ENCODE data around the gene FGFBP1. TPM values are rescaled to one million over a fixed set of nuclear protein-coding genes. Genes with fewer than 3 reads are reported as not detected.

FGFBP1 gene
- total RNA-seq, 1 donor from 2014 or later: not detected

- no peaks in the 10 kb centered on the region for H3K36me3 Mint-ChIP-seq
- H3K4me2 ChIP-seq: no peak overlapping the region
- no peak overlapping the region for H3K4me3 Mint-ChIP-seq
- H2AFZ ChIP-seq (replicated peaks): no peak overlapping the region
- no peak overlapping the region for H3K27ac ChIP-seq
- no peak for DNase-seq (ENCODE audit: low spot score)
- no peaks in the 10 kb centered on the region for H3K9me3 ChIP-seq (ENCODE audit: low read depth)
- H3K4me1 Mint-ChIP-seq: no peaks in the 10 kb centered on the region
- no peaks in the 10 kb centered on the region for H3K27me3 Mint-ChIP-seq (ENCODE audit: insufficient read depth, low read depth)
- no peaks in the 10 kb centered on the region for H3F3A ChIP-seq (ENCODE audit: low read depth)
- no peak overlapping the region for H3K9ac ChIP-seq
- H3K4me3 ChIP-seq: no peak overlapping the region
- H3K4me1 ChIP-seq: no peaks in the 10 kb centered on the region
- H4K20me1 ChIP-seq (ENCODE audit: low read depth): no peaks in the 10 kb centered on the region
- no peak for TF ChIP-seq CTCF (IDR thresholded peaks at IDR 0.05)
- no peak for TF ChIP-seq EZH2phosphoT487 (IDR thresholded peaks at IDR 0.05)
- no peak for TF ChIP-seq EZH2 (IDR thresholded peaks at IDR 0.05)
- H3K27me3 ChIP-seq: no peaks in the 10 kb centered on the region
- no peaks in the 10 kb centered on the region for H3K79me2 ChIP-seq (ENCODE audit: low read depth)
- no peak overlapping the region for H3K27ac Mint-ChIP-seq
- no peaks in the 10 kb centered on the region for H3K9me3 Mint-ChIP-seq
- no peaks in the 10 kb centered on the region for H3K36me3 ChIP-seq
Observed at GRCh38 chr4:15944895-15945294, 6.4 kb upstream of the FGFBP1 start.

GRCh38 chr4:15942283-15942682, 3.7 kb upstream of the FGFBP1 start:
- TF ChIP-seq CTCF (IDR thresholded peaks at IDR 0.05): no peak
- TF ChIP-seq EZH2 (IDR thresholded peaks at IDR 0.05): no peak
- TF ChIP-seq EZH2phosphoT487 (IDR thresholded peaks at IDR 0.05): no peak
- H2AFZ ChIP-seq (replicated peaks): no peak overlapping the region
- H3K79me2 ChIP-seq (ENCODE audit: low read depth): no peaks in the 10 kb centered on the region
- no peaks in the 10 kb centered on the region for H4K20me1 ChIP-seq (ENCODE audit: low read depth)
- no peaks in the 10 kb centered on the region for H3K36me3 Mint-ChIP-seq
- no peaks in the 10 kb centered on the region for H3K36me3 ChIP-seq
- H3K9me3 ChIP-seq (ENCODE audit: low read depth): no peaks in the 10 kb centered on the region
- no peak overlapping the region for H3K4me3 Mint-ChIP-seq
- H3K27me3 Mint-ChIP-seq (ENCODE audit: insufficient read depth, low read depth): peaks cover under 1% of the 10 kb centered on the region
- H3K9me3 Mint-ChIP-seq: no peaks in the 10 kb centered on the region
- H3K4me3 ChIP-seq: no peak overlapping the region
- H3K27me3 ChIP-seq: no peaks in the 10 kb centered on the region
- H3K9ac ChIP-seq: no peak overlapping the region
- H3K4me1 Mint-ChIP-seq: no peaks in the 10 kb centered on the region
- H3F3A ChIP-seq (ENCODE audit: low read depth): no peaks in the 10 kb centered on the region
- H3K27ac ChIP-seq: no peak overlapping the region
- H3K4me2 ChIP-seq: no peak overlapping the region
- no peaks in the 10 kb centered on the region for H3K4me1 ChIP-seq
- DNase-seq (ENCODE audit: low spot score): no peak
- no peak overlapping the region for H3K27ac Mint-ChIP-seq

- Mint-ChIP-seq H3K9me3 (no peaks in the 10 kb centered on the region), H3K27ac (no peak overlapping the region), H3K4me3 (no peak overlapping the region), H3K4me1 (no peaks in the 10 kb centered on the region), H3K27me3 (ENCODE audit: insufficient read depth, low read depth) (peaks cover 4% of the 10 kb centered on the region), H3K36me3 (no peaks in the 10 kb centered on the region)
- H3K4me3 ChIP-seq: no peak overlapping the region
- TF ChIP-seq EZH2 (IDR thresholded peaks at IDR 0.05) (no peak), EZH2phosphoT487 (IDR thresholded peaks at IDR 0.05) (no peak), CTCF (IDR thresholded peaks at IDR 0.05) (no peak)
- no peak overlapping the region for H3K9ac ChIP-seq
- H3K9me3 ChIP-seq (ENCODE audit: low read depth): no peaks in the 10 kb centered on the region
- H3K4me1 ChIP-seq: no peaks in the 10 kb centered on the region
- H3K27ac ChIP-seq: no peak overlapping the region
- no peak overlapping the region for H2AFZ ChIP-seq (replicated peaks)
- DNase-seq (ENCODE audit: low spot score): peak; percentile 21
- no peaks in the 10 kb centered on the region for H3F3A ChIP-seq (ENCODE audit: low read depth)
- no peaks in the 10 kb centered on the region for H3K36me3 ChIP-seq
- H4K20me1 ChIP-seq (ENCODE audit: low read depth): no peaks in the 10 kb centered on the region
- no peaks in the 10 kb centered on the region for H3K27me3 ChIP-seq
- H3K4me2 ChIP-seq: no peak overlapping the region
- no peaks in the 10 kb centered on the region for H3K79me2 ChIP-seq (ENCODE audit: low read depth)
Observed at GRCh38 chr4:15938182-15938581, 358 bp downstream of the FGFBP1 start.

Data from neural progenitor cell (in vitro differentiated cells).